ENCODE results near the gene ANKAR. TPM values are rescaled to one million over a fixed set of nuclear protein-coding genes. Genes with fewer than 3 reads are reported as not detected.

Gene ANKAR
- total and polyA plus RNA-seq, 2 of the 8 experiments (the other 6 are each of a cell fraction or from before 2014, with no cell fraction given) = 0.56 to 1.7 TPM

DNA sequence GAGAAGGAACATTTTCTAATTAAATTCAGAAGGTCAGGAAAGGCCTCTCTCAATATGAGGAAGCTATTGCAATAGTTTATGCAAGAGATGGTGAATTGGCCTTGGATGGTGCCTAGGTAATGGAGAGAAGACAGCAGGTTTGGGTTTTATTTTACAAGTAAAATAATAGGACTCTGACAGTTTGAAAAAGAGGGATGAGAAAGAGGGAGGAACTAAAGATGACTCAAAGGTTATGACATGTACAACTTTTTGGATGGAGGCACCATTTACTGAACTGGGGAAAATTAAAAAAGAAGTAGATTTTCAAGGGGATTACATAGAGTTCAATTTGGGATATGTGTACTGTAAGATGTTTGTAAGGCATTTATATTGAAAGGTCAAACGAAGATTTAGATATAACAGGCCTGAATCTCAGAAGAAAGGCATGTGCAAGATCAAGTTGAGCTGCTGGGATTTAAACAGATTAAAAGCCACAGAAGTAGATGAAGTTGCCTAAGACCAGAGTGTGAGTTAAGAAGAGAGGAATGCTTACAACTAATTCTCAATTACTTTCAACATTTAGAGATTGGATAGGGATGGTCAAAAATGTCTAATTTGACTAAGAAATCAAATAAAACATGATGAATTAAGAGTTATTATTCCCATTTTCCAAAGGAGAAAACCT lies 25.5 kb upstream of the ANKAR start:
- Histone ChIP-seq H3K27me3 (replicated peaks in 1 of 4; ENCODE audit: control insufficient read depth in 3 of 4, extremely low read depth in 1 of 4, insufficient read depth in 3 of 4, low read length in 3 of 4) (no peaks in the 10 kb centered on the region), H4K5ac (ENCODE audit: insufficient read length, low read depth, low read length) (no peak overlapping the region), H2AFZ (ENCODE audit: low read length) (no peak overlapping the region), H3K23ac (ENCODE audit: insufficient read length) (no peak overlapping the region), H4K20me1 (replicated peaks in 1 of 2; ENCODE audit: control insufficient read depth in 1 of 2, insufficient read depth in 2 of 2, low read length in 2 of 2) (no peaks in the 10 kb centered on the region), H3K4ac (replicated peaks; ENCODE audit: insufficient read length, low read depth, low read length) (no peak overlapping the region), H3K9ac (replicated peaks in 1 of 4; ENCODE audit: extremely low read depth in 1 of 4, low read depth in 3 of 4, low read length in 3 of 4) (no peak overlapping the region), H3K14ac (ENCODE audit: insufficient read length) (no peak overlapping the region), H4K91ac (replicated peaks; ENCODE audit: insufficient read length, low read length) (no peak overlapping the region), H2AK5ac (ENCODE audit: low read depth, low read length) (no peak overlapping the region), H3K4me3 (ENCODE audit: extremely low read depth in 1 of 4, insufficient read depth in 2 of 4, low read depth in 3 of 4, low read length in 4 of 4) (no peak overlapping the region), H3K27ac (ENCODE audit: low read depth, low read length) (no peak overlapping the region), H3K56ac (replicated peaks; ENCODE audit: insufficient read length, low read depth, low read length) (no peak overlapping the region), H3K36me3 (ENCODE audit: control insufficient read depth in 2 of 4, insufficient read depth in 4 of 4, low read length in 3 of 4) (no peaks in the 10 kb centered on the region), H3K4me1 (replicated peaks in 1 of 4; ENCODE audit: control insufficient read depth in 3 of 4, insufficient read depth in 4 of 4, low read length in 3 of 4) (no peaks in the 10 kb centered on the region), H3K18ac (ENCODE audit: extremely low read depth, low read length) (no peak overlapping the region), H4K8ac (ENCODE audit: extremely low read depth, insufficient read depth, low read length) (no peak overlapping the region), H3K79me2 (ENCODE audit: control insufficient read depth in 1 of 2, insufficient read depth in 2 of 2, low read length in 2 of 2) (no peaks in the 10 kb centered on the region), H2BK12ac (ENCODE audit: low read depth, low read length) (no peak overlapping the region), H2BK20ac (ENCODE audit: low read length) (no peak overlapping the region), H3K4me2 (ENCODE audit: insufficient read depth in 1 of 2, low read depth in 2 of 2, low read length in 2 of 2) (no peak overlapping the region), H2BK120ac (replicated peaks; ENCODE audit: low read depth, low read length) (no peak overlapping the region), H2BK5ac (ENCODE audit: low read depth, low read length) (no peak overlapping the region), H2BK15ac (ENCODE audit: low read length) (no peak overlapping the region), H3K79me1 (ENCODE audit: low read depth, low read length) (no peaks in the 10 kb centered on the region), H3K23me2 (ENCODE audit: low read depth, low read length) (no peaks in the 10 kb centered on the region), H3K9me3 (ENCODE audit: insufficient read depth in 2 of 2, low read depth in 1 of 2, low read length in 1 of 2) (peaks cover 0 to 14% of the 10 kb centered on the region in 2 experiments; a peak in 2 of 4 replicates)
- ChIA-PET CTCF (ENCODE audit: partially characterized antibody) (no interaction called here), POLR2A (ENCODE audit: partially characterized antibody) (no interaction called here)
- 88% methylated on average over 1 of the region's 1 CpG; no CpG with 5 or more reads in 1 of the 2 experiments for WGBS, 2 experiments (ENCODE audit: extremely low coverage in 1 of 2, insufficient coverage in 1 of 2, insufficient read length in 1 of 2, insufficient replicate concordance in 2 of 2, low coverage in 1 of 2, low lambda C conversion rate in 2 of 2, missing lambda C conversion rate in 1 of 2)
- DNase-seq (ENCODE audit: low read depth in 1 of 2, low spot score in 2 of 2) (no peak), FAIRE-seq (no peak)
- TF ChIP-seq JUN (IDR thresholded peaks at IDR 0.05; ENCODE audit: low read depth, low read length) = no peak
- no peak for TF ChIP-seq CBX5 (IDR thresholded peaks at IDR 0.05; ENCODE audit: low read depth, low read length)
- no peak for TF ChIP-seq RXRA (IDR thresholded peaks at IDR 0.05; ENCODE audit: insufficient read depth, low read depth, low read length)
- TF ChIP-seq, protein P1, sequence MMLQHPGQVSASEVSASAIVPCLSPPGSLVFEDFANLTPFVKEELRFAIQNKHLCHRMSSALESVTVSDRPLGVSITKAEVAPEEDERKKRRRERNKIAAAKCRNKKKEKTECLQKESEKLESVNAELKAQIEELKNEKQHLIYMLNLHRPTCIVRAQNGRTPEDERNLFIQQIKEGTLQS (IDR thresholded peaks at IDR 0.05; ENCODE audit: insufficient read depth, low read depth, low read length) = no peak
- TF ChIP-seq, protein P2, sequence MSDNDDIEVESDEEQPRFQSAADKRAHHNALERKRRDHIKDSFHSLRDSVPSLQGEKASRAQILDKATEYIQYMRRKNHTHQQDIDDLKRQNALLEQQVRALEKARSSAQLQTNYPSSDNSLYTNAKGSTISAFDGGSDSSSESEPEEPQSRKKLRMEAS (IDR thresholded peaks at IDR 0.05) = no peak
- no peak for TF ChIP-seq GTF2F1 (IDR thresholded peaks at IDR 0.05; ENCODE audit: borderline replicate concordance, low read depth, low read length)
- TF ChIP-seq SRF (IDR thresholded peaks at IDR 0.05; ENCODE audit: low read depth, low read length) = no peak
- no peak for TF ChIP-seq NRF1 (IDR thresholded peaks at IDR 0.05; ENCODE audit: low read depth, low read length)
